IMR-90 (cell line): ENCODE results near the gene C10orf90. TPM values are rescaled to one million over a fixed set of nuclear protein-coding genes. Genes with fewer than 3 reads are reported as not detected.
"Not testable (repeated sequence)": the region's sequence is repeated elsewhere in the genome, so short reads cannot be mapped to it uniquely, and the experiment has no call there.

Experiments used
- ATAC-seq: fragments of 200-7000 bp; cut with Tn5 transposase; 2 replicates; pipeline ENCODE4 v1.9.1; 2020; ENCODE audit warnings: low read depth, mild to moderate bottlenecking, moderate library complexity
- BruUV-seq: library from RNA; stranded (reverse); fragments of 400-500 nt; replicated peaks from 2 replicates; lab custom pipeline; 2021; lab: Mats Ljungman, UMichigan
- CTCF ChIA-PET: fragments of 300-600 bp; formaldehyde crosslinking; extraction: SDS; loops from one replicate; lab custom pipeline; 2021; ENCODE audit warnings: antibody characterized with exemption; lab: Yijun Ruan, JAX
- POLR2A ChIA-PET: fragments of 300-600 bp; sonication (Branson Sonifier 250); formaldehyde crosslinking; loops from one replicate; lab custom pipeline; 2022; ENCODE audit warnings: antibody characterized with exemption; ENCODE audit not compliant: unreplicated experiment; lab: Charles Lee
- DNase-seq: peaks from one replicate; pipeline ENCODE4 v3.0.0; 2013
- H2AFZ ChIP-seq: replicated peaks from 2 replicates; pipeline ENCODE3; 2013; ENCODE audit warnings: low read length, mild to moderate bottlenecking; ENCODE audit not compliant: poor library complexity
- H2AK5ac ChIP-seq: 2 replicates; pipeline ENCODE4 v1.6.1; 2013; ENCODE audit warnings: low read depth, low read length, inconsistent platforms
- H2AK9ac ChIP-seq: replicated peaks from 2 replicates; pipeline ENCODE3; 2013; ENCODE audit warnings: mild to moderate bottlenecking, low read depth, low read length, moderate library complexity; ENCODE audit not compliant: poor library complexity
- H2BK120ac ChIP-seq: 2 replicates; pipeline ENCODE4 v1.6.1; 2013; ENCODE audit warnings: low read depth, low read length, inconsistent platforms
- H2BK15ac ChIP-seq: 3 replicates; pipeline ENCODE4 v1.6.1; 2013; ENCODE audit warnings: low read depth, low read length, inconsistent platforms
- H2BK20ac ChIP-seq: 2 replicates; pipeline ENCODE4 v1.6.1; 2013; ENCODE audit warnings: low read depth, mild to moderate bottlenecking, inconsistent platforms, low read length, moderate library complexity
- H2BK5ac ChIP-seq: 2 replicates; pipeline ENCODE4 v1.6.1; 2013; ENCODE audit warnings: mild to moderate bottlenecking, low read depth, low read length, inconsistent platforms; ENCODE audit not compliant: poor library complexity, severe bottlenecking
- H3K14ac ChIP-seq: replicated peaks from 2 replicates; pipeline ENCODE4 v1.6.1; 2013; ENCODE audit warnings: low read depth, low read length, inconsistent platforms
- H3K18ac ChIP-seq: 2 replicates; pipeline ENCODE4 v1.6.1; 2013; ENCODE audit warnings: low read depth, low read length, control low read depth
- H3K23ac ChIP-seq: 2 replicates; pipeline ENCODE4 v1.6.1; 2013; ENCODE audit warnings: low read depth, low read length, inconsistent platforms
- H3K27ac ChIP-seq: 2 replicates; pipeline ENCODE4 v1.5.1; 2013; ENCODE audit warnings: mild to moderate bottlenecking, control low read depth, low read length; ENCODE audit not compliant: insufficient read depth
- H3K27me3 ChIP-seq: 2 replicates; pipeline ENCODE4 v1.6.1; 2013; ENCODE audit warnings: low read length; ENCODE audit not compliant: control insufficient read depth, insufficient read depth
- H3K36me3 ChIP-seq: 2 replicates; pipeline ENCODE4 v1.6.1; 2013; ENCODE audit warnings: low read length, mixed read lengths; ENCODE audit not compliant: control insufficient read depth, insufficient read depth
- H3K4ac ChIP-seq: 2 replicates; pipeline ENCODE4 v1.6.1; 2013; ENCODE audit warnings: low read depth, low read length, inconsistent platforms
- H3K4me1 ChIP-seq: 2 replicates; pipeline ENCODE4 v1.6.1; 2013; ENCODE audit warnings: low read length, mixed read lengths; ENCODE audit not compliant: control insufficient read depth, insufficient read depth
- H3K4me2 ChIP-seq: 2 replicates; pipeline ENCODE4 v1.6.1; 2013; ENCODE audit warnings: low read depth, mild to moderate bottlenecking, control low read depth, low read length, moderate library complexity
- H3K4me3 ChIP-seq: 2 replicates; pipeline ENCODE4 v1.5.1; 2013; ENCODE audit warnings: low read depth, mild to moderate bottlenecking, control low read depth, low read length, moderate library complexity; ENCODE audit not compliant: insufficient read depth
- H3K56ac ChIP-seq: 2 replicates; pipeline ENCODE4 v1.6.1; 2013; ENCODE audit warnings: low read length, inconsistent platforms; ENCODE audit not compliant: insufficient read depth; ENCODE audit errors: extremely low read depth
- H3K79me1 ChIP-seq, 2 experiments: 2 replicates each; pipeline ENCODE4 v1.6.1; 2013; ENCODE audit warnings: low read length in 2 of 2, inconsistent platforms in 1 of 2, low read depth in 1 of 2
- H3K9ac ChIP-seq: 2 replicates; pipeline ENCODE4 v1.6.1; 2013; ENCODE audit warnings: low read depth, low read length, control low read depth
- H3K9me1 ChIP-seq: 2 replicates; pipeline ENCODE4 v1.6.1; 2013; ENCODE audit warnings: low read length, inconsistent platforms; ENCODE audit not compliant: insufficient read depth
- H3K9me3 ChIP-seq: 2 replicates; pipeline ENCODE4 v1.6.1; 2013; ENCODE audit warnings: low read length; ENCODE audit not compliant: control insufficient read depth, insufficient read depth
- H4K20me1 ChIP-seq: 2 replicates; pipeline ENCODE4 v1.6.1; 2013; ENCODE audit warnings: low read length, inconsistent platforms; ENCODE audit not compliant: insufficient read depth
- H4K5ac ChIP-seq: 2 replicates; pipeline ENCODE4 v1.6.1; 2013; ENCODE audit warnings: mild to moderate bottlenecking, low read depth, low read length, control low read depth
- H4K8ac ChIP-seq, 2 experiments: 2 replicates each; pipeline ENCODE4 v1.6.1; 2013; ENCODE audit warnings: low read depth in 2 of 2, low read length in 2 of 2, control low read depth in 1 of 2, inconsistent platforms in 1 of 2
- H4K91ac ChIP-seq: 2 replicates; pipeline ENCODE4 v1.6.1; 2013; ENCODE audit warnings: low read depth, low read length, inconsistent platforms; ENCODE audit not compliant: insufficient read depth
- WGBS, 2 experiments: methylation state at CpG; one replicate each; pipeline versions ENCODE4 v1.1.5 to v1.1.7; 2013; ENCODE audit warnings: missing lambda C conversion rate in 2 of 2; ENCODE audit not compliant: insufficient read length in 1 of 2; ENCODE audit errors: extremely low coverage in 2 of 2; 5-methylcytosine and 5-hydroxymethylcytosine counted together
- dilution Hi-C: fragments of 300-500 bp; cut with HindIII; formaldehyde crosslinking; loops from one replicate; pipeline ENCODE4 v1.14.3; 2018; ENCODE audit warnings: low sequenced_read_pairs; ENCODE audit not compliant: unreplicated experiment
- in situ Hi-C: fragments of 300-500 bp; cut with MboI; formaldehyde crosslinking; loops from 3 replicates; pipeline ENCODE4 v1.14.3; 2019; ENCODE audit warnings: low sequenced_read_pairs, inconsistent platforms, mixed read lengths
- intact Hi-C: fragments of 100-400 bp; cut with micrococcal nuclease; formaldehyde crosslinking; loops from 2 replicates; pipeline ENCODE4 v1.10.0; 2022
- polyA plus RNA-seq, 3 experiments: library from polyadenylated mRNA; depleted of rRNA; stranded (reverse); fragments of >200 nt; gene quantifications; 2 replicates each; pipeline ENCODE4 v1.2.3, GENCODE V29; 2012; ENCODE audit warnings: low replicate concordance in 1 of 3
- total RNA-seq: library from RNA; depleted of rRNA; stranded (reverse); fragments of >200 nt; gene quantifications from 2 replicates; pipeline ENCODE4 v1.2.3, GENCODE V29; 2012

Gene C10orf90
- total and polyA plus RNA-seq, 2 of the 4 experiments (the other 2 are of a cell fraction) = 0.05 to 0.18 TPM

- H3K4ac ChIP-seq, POLR2A ChIA-PET, H3K27ac ChIP-seq, H3K36me3 ChIP-seq, H3K23ac ChIP-seq, H3K9ac ChIP-seq, H2BK15ac ChIP-seq, H4K8ac ChIP-seq, H3K27me3 ChIP-seq, H3K14ac ChIP-seq, H2BK120ac ChIP-seq, H2BK20ac ChIP-seq, H4K5ac ChIP-seq, H3K4me1 ChIP-seq, H3K9me3 ChIP-seq, in situ Hi-C loops, intact Hi-C loops, BruUV-seq, H3K18ac ChIP-seq, H2AK5ac ChIP-seq, H3K9me1 ChIP-seq, ATAC-seq, H4K20me1 ChIP-seq, H3K4me2 ChIP-seq, H2BK5ac ChIP-seq, DNase-seq, H4K91ac ChIP-seq, H3K4me3 ChIP-seq, dilution Hi-C loops, H3K79me1 ChIP-seq, H2AFZ ChIP-seq, CTCF ChIA-PET, H2AK9ac ChIP-seq, H3K56ac ChIP-seq: not testable (repeated sequence)
- no CpG with 5 or more reads among the region's 3 CpGs for WGBS, 2 experiments
Measured at GRCh38 chr10:126379166-126379565, 291.3 kb downstream of the C10orf90 start.
